Trophoblast cell (in vitro differentiated cells and primary cell): ENCODE results near the gene ARHGDIB.

Experiments
- DNase-seq, 2 donors: peaks; one replicate each; pipeline ENCODE4 v3.0.0-alpha.2; 2016
- H2AFZ ChIP-seq: 2 replicates; pipeline ENCODE4 v1.6.1; 2013; ENCODE audit warnings: low read length, moderate library complexity, mild to moderate bottlenecking; ENCODE audit not compliant: insufficient read depth, poor library complexity
- H2AK5ac ChIP-seq: 2 replicates; pipeline ENCODE4 v1.6.1; 2013; ENCODE audit warnings: mild to moderate bottlenecking, low read length
- H2BK120ac ChIP-seq: 2 replicates; pipeline ENCODE4 v1.6.1; 2013; ENCODE audit warnings: low read length, mild to moderate bottlenecking, moderate library complexity; ENCODE audit not compliant: insufficient read depth, poor library complexity
- H2BK12ac ChIP-seq: 2 replicates; pipeline ENCODE4 v1.6.1; 2013; ENCODE audit warnings: mild to moderate bottlenecking, low read length, moderate library complexity
- H2BK5ac ChIP-seq: 2 replicates; pipeline ENCODE4 v1.6.1; 2013; ENCODE audit warnings: low read length, low read depth, moderate library complexity, mild to moderate bottlenecking; ENCODE audit not compliant: poor library complexity
- H3K14ac ChIP-seq: 2 replicates; pipeline ENCODE4 v1.6.1; 2013; ENCODE audit warnings: mild to moderate bottlenecking, low read length
- H3K18ac ChIP-seq: 2 replicates; pipeline ENCODE4 v1.6.1; 2013; ENCODE audit warnings: mild to moderate bottlenecking, low read length
- H3K23ac ChIP-seq: 2 replicates; pipeline ENCODE4 v1.6.1; 2013; ENCODE audit warnings: low read length
- H3K27ac ChIP-seq: 2 replicates; pipeline ENCODE4 v1.5.1; 2013; ENCODE audit warnings: low read depth, mild to moderate bottlenecking, inconsistent platforms, low read length, moderate library complexity
- H3K27me3 ChIP-seq: 2 replicates; pipeline ENCODE4 v1.6.1; 2013; ENCODE audit warnings: inconsistent platforms, mild to moderate bottlenecking, low read length, moderate library complexity; ENCODE audit not compliant: insufficient read depth
- H3K36me3 ChIP-seq, 2 experiments: 1 replicate in 1 of 2; 2 replicates in 1 of 2; pipeline ENCODE4 v1.6.1; 2013; ENCODE audit warnings: low read length in 2 of 2, mild to moderate bottlenecking in 2 of 2, moderate library complexity in 1 of 2; ENCODE audit not compliant: insufficient read depth in 2 of 2, control insufficient read depth in 1 of 2
- H3K4ac ChIP-seq: 2 replicates; pipeline ENCODE4 v1.6.1; 2013; ENCODE audit warnings: low read depth, mild to moderate bottlenecking, low read length, moderate library complexity
- H3K4me1 ChIP-seq, 2 experiments: 1 replicate in 1 of 2; 2 replicates in 1 of 2; pipeline ENCODE4 v1.6.1; 2013; ENCODE audit warnings: low read length in 2 of 2, mild to moderate bottlenecking in 2 of 2, moderate library complexity in 1 of 2; ENCODE audit not compliant: insufficient read depth in 2 of 2, control insufficient read depth in 1 of 2
- H3K4me2 ChIP-seq: 2 replicates; pipeline ENCODE4 v1.6.1; 2013; ENCODE audit warnings: inconsistent platforms, mild to moderate bottlenecking, low read length, moderate library complexity
- H3K4me3 ChIP-seq: 2 replicates; pipeline ENCODE4 v1.5.1; 2013; ENCODE audit warnings: mild to moderate bottlenecking, low read depth, low read length, inconsistent platforms
- H3K79me1 ChIP-seq: one replicate; pipeline ENCODE4 v1.6.1; 2013; ENCODE audit warnings: low read length
- H3K79me2 ChIP-seq: 2 replicates; pipeline ENCODE4 v1.6.1; 2013; ENCODE audit warnings: low read length, mild to moderate bottlenecking; ENCODE audit not compliant: control insufficient read depth, insufficient read depth, poor library complexity
- H3K9ac ChIP-seq: 2 replicates; pipeline ENCODE4 v1.6.1; 2013; ENCODE audit warnings: mild to moderate bottlenecking, low read length
- H3K9me3 ChIP-seq: 2 replicates; pipeline ENCODE4 v1.6.1; 2013; ENCODE audit warnings: low read depth, mild to moderate bottlenecking, control low read depth, inconsistent platforms, low read length; ENCODE audit not compliant: insufficient read depth
- H4K12ac ChIP-seq: 2 replicates; pipeline ENCODE4 v1.6.1; 2013; ENCODE audit warnings: low read depth, mild to moderate bottlenecking, low read length, moderate library complexity
- H4K8ac ChIP-seq: 2 replicates; pipeline ENCODE4 v1.6.1; 2013; ENCODE audit warnings: low read depth, mild to moderate bottlenecking, low read length, moderate library complexity
- H4K91ac ChIP-seq: one replicate; pipeline ENCODE4 v1.6.1; 2013; ENCODE audit warnings: low read depth, mild to moderate bottlenecking, low read length, moderate library complexity
- WGBS: extraction: QIAGEN DNeasy Blood & Tissue Kit; methylation state at CpG from one replicate; pipeline ENCODE4 v1.1.7; 2013; ENCODE audit warnings: missing lambda C conversion rate; ENCODE audit not compliant: insufficient read length, insufficient coverage; ENCODE audit errors: extremely low coverage; 5-methylcytosine and 5-hydroxymethylcytosine counted together

ARHGDIB gene

DNA sequence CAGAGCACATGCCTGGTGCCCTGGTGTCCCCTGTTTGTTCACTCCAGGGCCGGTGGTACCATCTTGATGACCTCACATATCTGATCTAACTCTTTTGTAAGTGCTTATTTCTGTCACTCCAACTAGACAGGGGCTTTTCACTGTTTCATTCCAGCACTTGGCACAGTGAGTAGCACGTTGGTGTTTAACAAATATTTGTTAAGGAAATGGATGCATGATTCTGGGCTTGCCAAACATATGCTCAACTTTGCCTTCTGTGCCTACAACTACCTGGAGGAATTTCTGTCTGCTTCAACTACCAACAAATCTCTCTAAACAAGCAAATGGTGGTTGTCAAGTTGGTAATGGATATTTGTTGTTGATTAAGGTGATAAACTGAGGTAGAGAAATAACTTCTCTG, 43.0 kb upstream of the ARHGDIB start:
- Histone ChIP-seq H3K79me1 (peaks cover 5% of the 10 kb centered on the region), H3K14ac (no peak overlapping the region), H2BK5ac (no peak overlapping the region), H3K79me2 (no peaks in the 10 kb centered on the region), H4K12ac (no peak overlapping the region), H3K4me3 (no peak overlapping the region), H2AFZ (no peak overlapping the region), H3K18ac (no peak overlapping the region), H4K8ac (no peak overlapping the region), H3K9ac (no peak overlapping the region), H3K27ac (no peak overlapping the region), H3K4me2 (peak overlapping the region; percentile 33), H2BK12ac (no peak overlapping the region), H3K36me3 (no peaks in the 10 kb centered on the region), H4K91ac (no peak overlapping the region), H3K23ac (no peak overlapping the region), H2BK120ac (no peak overlapping the region), H3K4me1 (peaks cover 0 to 10% of the 10 kb centered on the region in 2 experiments), H3K27me3 (no peaks in the 10 kb centered on the region), H2AK5ac (no peak overlapping the region), H3K9me3 (no peaks in the 10 kb centered on the region), H3K4ac (no peak overlapping the region)
- no CpG with 5 or more reads among the region's 2 CpGs for WGBS
- no peak for DNase-seq

DNA sequence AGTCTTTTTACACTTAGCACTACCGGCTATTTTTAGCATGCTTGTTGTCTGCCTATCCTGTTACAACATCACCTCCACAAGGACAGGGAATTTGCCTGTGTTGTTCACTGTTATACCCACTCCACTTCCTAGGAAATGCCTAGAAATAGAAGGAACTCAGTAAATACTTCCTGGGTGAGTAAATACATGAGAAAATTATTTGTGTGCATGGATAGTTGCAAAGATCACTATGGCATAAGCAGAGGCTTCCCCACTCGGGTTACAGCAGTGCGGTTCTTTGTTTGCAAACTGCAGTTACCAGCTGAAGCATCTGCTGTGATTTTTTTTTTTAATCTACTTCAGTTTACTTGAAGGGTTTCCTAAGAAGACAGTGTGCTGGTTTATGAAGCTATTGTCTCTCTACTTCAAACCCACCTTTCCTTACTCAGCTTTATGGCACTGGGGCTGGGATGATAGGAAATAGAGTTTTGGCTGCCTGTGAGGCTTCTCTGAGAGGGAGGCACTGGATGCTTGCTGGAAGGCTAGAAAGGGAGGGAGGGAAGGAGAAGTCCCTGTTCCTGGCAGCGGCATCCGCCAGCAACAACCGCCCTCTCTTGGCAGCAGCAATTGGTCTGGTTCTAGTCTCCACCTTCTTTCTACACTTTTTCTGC, 40.5 kb upstream of the ARHGDIB start:
- no peak overlapping the region for H2AFZ ChIP-seq
- no peak overlapping the region for H4K91ac ChIP-seq
- H3K4ac ChIP-seq: no peak overlapping the region
- peak in 1 of 2 donors; percentile 8 for DNase-seq
- H2BK5ac ChIP-seq: no peak overlapping the region
- H3K18ac ChIP-seq: no peak overlapping the region
- no peaks in the 10 kb centered on the region for H3K27me3 ChIP-seq
- no peak overlapping the region for H2AK5ac ChIP-seq
- peaks cover 0 to 10% of the 10 kb centered on the region in 2 experiments for H3K4me1 ChIP-seq
- H3K23ac ChIP-seq: no peak overlapping the region
- H3K4me3 ChIP-seq: no peak overlapping the region
- H3K27ac ChIP-seq: no peak overlapping the region
- WGBS: no CpG with 5 or more reads among the region's 6 CpGs
- H3K9me3 ChIP-seq: no peaks in the 10 kb centered on the region
- H2BK12ac ChIP-seq: no peak overlapping the region
- peaks cover 5% of the 10 kb centered on the region for H3K79me1 ChIP-seq
- peak overlapping the region; percentile 43 for H4K8ac ChIP-seq
- H3K9ac ChIP-seq: no peak overlapping the region
- peak overlapping the region; percentile 35 for H2BK120ac ChIP-seq
- H3K4me2 ChIP-seq: no peak overlapping the region
- no peaks in the 10 kb centered on the region for H3K36me3 ChIP-seq
- no peaks in the 10 kb centered on the region for H3K79me2 ChIP-seq
- H4K12ac ChIP-seq: no peak overlapping the region
- H3K14ac ChIP-seq: no peak overlapping the region

GRCh38 chr12:15000575-15000974, 39.2 kb upstream of the ARHGDIB start:
- Histone ChIP-seq H2AK5ac (no peak overlapping the region), H3K14ac (no peak overlapping the region), H3K4ac (no peak overlapping the region), H3K36me3 (no peaks in the 10 kb centered on the region), H3K27ac (no peak overlapping the region), H2BK120ac (no peak overlapping the region), H3K18ac (no peak overlapping the region), H3K79me2 (no peaks in the 10 kb centered on the region), H2AFZ (no peak overlapping the region), H3K27me3 (no peaks in the 10 kb centered on the region), H4K8ac (no peak overlapping the region), H3K9me3 (no peaks in the 10 kb centered on the region), H4K12ac (no peak overlapping the region), H3K4me2 (no peak overlapping the region), H3K9ac (no peak overlapping the region), H3K79me1 (peaks cover 5% of the 10 kb centered on the region), H2BK5ac (no peak overlapping the region), H3K23ac (no peak overlapping the region), H2BK12ac (no peak overlapping the region), H3K4me3 (no peak overlapping the region), H4K91ac (no peak overlapping the region), H3K4me1 (peaks cover 0 to 10% of the 10 kb centered on the region in 2 experiments)
- no CpG with 5 or more reads among the region's 2 CpGs for WGBS
- DNase-seq: no peak

DNA sequence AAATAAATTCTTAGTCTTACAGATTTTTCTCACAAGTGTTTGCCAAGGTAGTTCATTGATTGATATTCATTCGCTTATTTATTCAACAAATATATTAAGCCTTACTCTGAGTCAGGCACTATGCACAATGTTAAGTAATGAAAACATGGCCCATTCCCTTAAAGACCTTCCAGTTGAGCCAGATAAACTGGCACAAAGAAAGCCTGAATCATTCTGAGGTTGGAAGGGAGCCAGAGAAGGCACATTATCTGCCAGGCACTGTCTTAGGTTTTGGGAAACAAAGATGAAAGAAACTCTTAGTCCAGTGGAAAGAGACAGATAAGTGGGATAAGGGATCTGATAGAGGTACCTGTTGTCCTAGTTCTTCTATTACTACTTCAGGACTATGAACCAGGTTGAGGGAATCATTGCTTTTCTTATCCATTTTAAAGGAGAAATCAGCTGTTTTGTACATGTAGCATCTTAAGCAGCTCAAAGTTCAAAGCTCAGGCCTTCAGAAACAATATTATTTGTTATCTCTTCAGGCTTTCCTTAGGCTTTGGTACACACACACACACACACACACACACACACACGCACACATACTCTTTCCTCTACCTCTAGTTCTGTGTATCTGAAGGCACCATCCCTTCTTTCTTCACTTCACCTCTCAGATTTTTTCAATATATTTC, 38.4 kb upstream of the ARHGDIB start:
- H2AK5ac ChIP-seq: no peak overlapping the region
- no peak overlapping the region for H3K9ac ChIP-seq
- no peak overlapping the region for H4K12ac ChIP-seq
- no peak overlapping the region for H3K4me2 ChIP-seq
- H3K79me1 ChIP-seq: peaks cover 10% of the 10 kb centered on the region
- no peaks in the 10 kb centered on the region for H3K36me3 ChIP-seq
- no peak overlapping the region for H2BK12ac ChIP-seq
- no peak overlapping the region for H3K27ac ChIP-seq
- no peak overlapping the region for H3K14ac ChIP-seq
- H3K4me1 ChIP-seq: peaks cover 0 to 10% of the 10 kb centered on the region in 2 experiments
- H3K4me3 ChIP-seq: no peak overlapping the region
- H2BK120ac ChIP-seq: no peak overlapping the region
- no peak for DNase-seq
- H3K79me2 ChIP-seq: no peaks in the 10 kb centered on the region
- H2AFZ ChIP-seq: no peak overlapping the region
- no peak overlapping the region for H2BK5ac ChIP-seq
- no peak overlapping the region for H3K23ac ChIP-seq
- no peak overlapping the region for H3K4ac ChIP-seq
- WGBS: no CpG with 5 or more reads among the region's 2 CpGs
- no peaks in the 10 kb centered on the region for H3K9me3 ChIP-seq
- no peak overlapping the region for H4K8ac ChIP-seq
- H4K91ac ChIP-seq: no peak overlapping the region
- H3K27me3 ChIP-seq: no peaks in the 10 kb centered on the region
- H3K18ac ChIP-seq: no peak overlapping the region
